Glutamatergic neuron (in vitro differentiated cells): ENCODE results near the gene THSD7A. TPM values are rescaled to one million over a fixed set of nuclear protein-coding genes. Genes with fewer than 3 reads are reported as not detected.

Experiments used
- DNase-seq: peaks from one replicate; pipeline ENCODE4 v3.0.0; 2022
- H3K27ac Mint-ChIP-seq: one replicate; pipeline ENCODE4 v1.8.0; 2020; ENCODE audit warnings: mild to moderate bottlenecking, mixed read lengths, inconsistent platforms; ENCODE audit not compliant: unreplicated experiment
- H3K27me3 Mint-ChIP-seq: one replicate; pipeline ENCODE4 v1.8.0; 2020; ENCODE audit warnings: mild to moderate bottlenecking, moderate library complexity, mixed read lengths, inconsistent platforms; ENCODE audit not compliant: unreplicated experiment
- H3K36me3 Mint-ChIP-seq: one replicate; pipeline ENCODE4 v1.8.0; 2020; ENCODE audit warnings: mild to moderate bottlenecking, mixed read lengths, inconsistent platforms; ENCODE audit not compliant: unreplicated experiment
- H3K4me1 Mint-ChIP-seq: one replicate; pipeline ENCODE4 v1.8.0; 2020; ENCODE audit warnings: mild to moderate bottlenecking, low read depth, mixed read lengths, inconsistent platforms; ENCODE audit not compliant: unreplicated experiment
- H3K4me3 Mint-ChIP-seq: one replicate; pipeline ENCODE4 v1.8.0; 2020; ENCODE audit warnings: mild to moderate bottlenecking, mixed read lengths, inconsistent platforms; ENCODE audit not compliant: unreplicated experiment
- H3K9me3 Mint-ChIP-seq: one replicate; pipeline ENCODE4 v1.8.0; 2020; ENCODE audit warnings: mild to moderate bottlenecking, moderate library complexity, mixed read lengths, inconsistent platforms; ENCODE audit not compliant: unreplicated experiment
- CTCF ChIP-seq: fragments of 200-600 bp; sonication (generic); IDR thresholded peaks from one replicate; pipeline ENCODE4 v1.5.0; 2021; ENCODE audit not compliant: partially characterized antibody, unreplicated experiment
- total RNA-seq: library from RNA; stranded (reverse); fragmentation: NEBNext Ultra II Directional; extraction: Animal tissue kit (Norgen Biotek cat#: 25700); gene quantifications from one replicate; pipeline ENCODE4 v1.2.1, GENCODE V29; 2021; ENCODE audit not compliant: unreplicated experiment

Gene THSD7A
- total RNA-seq, 1 donor from 2014 or later, result 211 TPM

- H3K27ac Mint-ChIP-seq, result peak overlapping the region; percentile 36
- DNase-seq, result no peak
- H3K27me3 Mint-ChIP-seq, result peaks cover 2% of the 10 kb centered on the region
- no peaks in the 10 kb centered on the region for H3K9me3 Mint-ChIP-seq
- no peaks in the 10 kb centered on the region for H3K36me3 Mint-ChIP-seq
- no peak overlapping the region for H3K4me3 Mint-ChIP-seq
- peaks cover 42% of the 10 kb centered on the region for H3K4me1 Mint-ChIP-seq
- TF ChIP-seq CTCF, result no peak
These were observed 51.9 kb downstream of the THSD7A start for GRCh38 chr7:11779864-11780674.

DNA sequence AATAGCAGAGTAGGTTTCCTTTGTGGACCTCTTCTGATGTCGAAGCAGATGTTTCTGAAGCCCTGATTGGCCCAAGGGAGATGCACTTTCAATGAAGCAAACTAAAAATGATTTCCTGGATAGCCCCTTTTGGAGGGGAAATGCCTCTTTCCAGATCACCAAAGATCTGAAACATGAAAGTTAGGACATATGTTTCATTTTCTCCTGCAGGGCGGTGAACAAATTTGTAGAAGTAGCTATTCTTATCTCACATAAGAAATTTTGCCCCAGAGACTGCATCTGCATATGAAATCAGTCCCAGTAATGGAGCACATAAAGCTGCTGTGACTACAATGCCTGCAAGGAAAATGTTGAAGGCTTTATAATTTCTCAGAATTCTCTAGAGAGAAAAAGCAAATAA is 56.0 kb downstream of the THSD7A start:
- TF ChIP-seq CTCF, result no peak
- Mint-ChIP-seq H3K36me3 (no peaks in the 10 kb centered on the region), H3K9me3 (no peaks in the 10 kb centered on the region), H3K27me3 (peaks cover 4% of the 10 kb centered on the region), H3K4me3 (no peak overlapping the region), H3K4me1 (peaks cover 44% of the 10 kb centered on the region), H3K27ac (peak overlapping the region; percentile 64)
- DNase-seq, result no peak

DNA sequence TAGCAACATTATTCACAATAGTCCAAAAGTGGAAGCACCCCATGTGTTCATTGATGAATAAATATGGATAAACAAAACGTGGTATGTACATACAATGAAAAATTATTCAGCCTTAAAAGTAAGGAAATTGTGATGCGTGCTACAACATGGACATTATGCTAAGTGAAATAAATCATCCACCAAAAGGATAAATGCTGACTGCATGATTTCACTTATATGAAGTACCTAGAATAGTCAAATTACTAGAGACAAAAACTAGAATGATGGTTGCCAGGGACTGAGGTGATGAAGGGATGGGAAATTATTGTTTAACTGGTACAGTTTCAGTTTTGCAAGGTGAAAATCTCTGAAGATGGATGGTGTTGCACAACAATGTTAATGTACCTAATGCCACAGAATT is 56.6 kb downstream of the THSD7A start:
- DNase-seq, result no peak
- Mint-ChIP-seq H3K27me3 (peaks cover 4% of the 10 kb centered on the region), H3K9me3 (no peaks in the 10 kb centered on the region), H3K36me3 (no peaks in the 10 kb centered on the region), H3K27ac (peak overlapping the region; percentile 94), H3K4me1 (peaks cover 42% of the 10 kb centered on the region), H3K4me3 (peak overlapping the region; percentile 63)
- TF ChIP-seq CTCF, result no peak

DNA sequence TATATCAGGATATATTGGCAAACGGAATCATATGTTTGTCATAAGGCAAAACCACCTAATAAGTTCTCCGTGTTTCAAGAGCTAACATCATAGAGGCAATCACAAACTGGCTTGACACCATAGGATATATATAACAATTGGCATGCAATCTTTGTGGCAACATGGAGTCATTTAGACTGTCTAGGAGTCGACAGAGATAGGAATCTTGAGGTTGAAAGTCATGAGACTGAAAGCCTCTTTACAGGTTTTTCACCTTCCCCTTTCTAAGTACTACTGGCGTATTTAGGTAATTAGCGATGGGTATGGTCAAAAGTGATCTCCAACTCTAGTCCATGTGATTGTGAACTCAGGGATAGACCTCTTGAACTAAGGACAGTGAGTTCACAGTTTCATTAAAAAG is 63.7 kb downstream of the THSD7A start:
- H3K27me3 Mint-ChIP-seq, result no peaks in the 10 kb centered on the region
- no peak for DNase-seq
- no peaks in the 10 kb centered on the region for H3K9me3 Mint-ChIP-seq
- no peaks in the 10 kb centered on the region for H3K36me3 Mint-ChIP-seq
- no peak overlapping the region for H3K27ac Mint-ChIP-seq
- no peak overlapping the region for H3K4me3 Mint-ChIP-seq
- no peak for TF ChIP-seq CTCF
- peaks cover 24% of the 10 kb centered on the region for H3K4me1 Mint-ChIP-seq

DNA sequence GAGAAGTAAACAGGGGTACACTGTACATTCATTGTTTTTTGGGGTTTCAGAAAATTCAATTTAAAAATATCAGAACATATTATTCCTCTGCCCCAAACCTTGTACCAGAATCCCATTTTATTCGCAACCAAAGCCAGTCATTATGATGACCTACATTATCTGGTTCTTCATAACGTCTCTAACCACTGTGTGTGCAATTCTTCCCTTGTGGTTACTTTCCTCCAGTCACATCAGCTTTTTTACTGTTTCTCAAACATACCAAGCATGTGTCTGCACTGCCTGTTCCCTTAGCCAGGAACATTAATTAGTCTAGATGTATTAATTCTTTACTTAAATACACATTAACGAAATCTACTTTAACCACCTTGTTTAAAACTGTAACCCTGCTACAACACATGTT is 64.8 kb downstream of the THSD7A start:
- no peak for DNase-seq
- H3K27me3 Mint-ChIP-seq, result peaks cover 2% of the 10 kb centered on the region
- TF ChIP-seq CTCF, result no peak
- H3K4me1 Mint-ChIP-seq, result peaks cover 24% of the 10 kb centered on the region
- no peak overlapping the region for H3K27ac Mint-ChIP-seq
- no peaks in the 10 kb centered on the region for H3K36me3 Mint-ChIP-seq
- H3K4me3 Mint-ChIP-seq, result no peak overlapping the region
- H3K9me3 Mint-ChIP-seq, result no peaks in the 10 kb centered on the region
